Ovary (tissue), 3 donors: Measurements from ENCODE around the gene KCNMA1.

Experiments used
- EP300 ChIP-seq: sonication (generic); formaldehyde crosslinking; IDR thresholded peaks from one replicate; pipeline ENCODE4 v1.6.1; 2017; ENCODE audit warnings: antibody characterized with exemption
- POLR2A ChIP-seq: fragments of 450-650 bp; IDR thresholded peaks from one replicate; pipeline ENCODE4 v1.6.1; 2017; ENCODE audit warnings: antibody characterized with exemption, mild to moderate bottlenecking, moderate library complexity
- TF ChIP-seq, protein P1 (sequence below), 3 donors: fragments of 450-650 bp in 2 of 3; fragments of 200-600 bp in 1 of 3; IDR thresholded peaks; one replicate each; pipeline versions ENCODE4 v1.5.1 to v1.8.0; 2016 to 2022; ENCODE audit warnings: antibody characterized with exemption in 3 of 3, mild to moderate bottlenecking in 1 of 3
- donor health status: DM: no; HTN: no; CAD: no.

DNA sequence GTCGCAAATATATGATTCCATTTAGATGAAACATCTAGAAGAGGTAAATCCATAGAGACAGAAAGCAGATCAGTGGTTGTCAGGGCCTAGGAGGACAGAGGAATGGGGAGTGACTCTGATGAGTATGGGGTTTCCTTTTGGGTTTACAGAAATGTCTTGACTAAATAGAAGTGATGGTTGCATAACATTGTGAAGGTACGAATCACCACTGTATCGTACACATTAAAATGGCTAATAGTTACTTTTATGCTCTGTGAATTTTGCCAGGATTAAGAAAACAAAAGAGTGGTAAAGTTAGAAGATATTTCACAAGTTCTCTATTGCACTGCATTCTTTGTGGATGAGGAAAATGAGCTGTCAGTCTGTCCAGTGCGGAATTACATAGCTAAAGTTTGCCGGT is 407.4 kb downstream of the KCNMA1 start:
- TF ChIP-seq, protein P1, sequence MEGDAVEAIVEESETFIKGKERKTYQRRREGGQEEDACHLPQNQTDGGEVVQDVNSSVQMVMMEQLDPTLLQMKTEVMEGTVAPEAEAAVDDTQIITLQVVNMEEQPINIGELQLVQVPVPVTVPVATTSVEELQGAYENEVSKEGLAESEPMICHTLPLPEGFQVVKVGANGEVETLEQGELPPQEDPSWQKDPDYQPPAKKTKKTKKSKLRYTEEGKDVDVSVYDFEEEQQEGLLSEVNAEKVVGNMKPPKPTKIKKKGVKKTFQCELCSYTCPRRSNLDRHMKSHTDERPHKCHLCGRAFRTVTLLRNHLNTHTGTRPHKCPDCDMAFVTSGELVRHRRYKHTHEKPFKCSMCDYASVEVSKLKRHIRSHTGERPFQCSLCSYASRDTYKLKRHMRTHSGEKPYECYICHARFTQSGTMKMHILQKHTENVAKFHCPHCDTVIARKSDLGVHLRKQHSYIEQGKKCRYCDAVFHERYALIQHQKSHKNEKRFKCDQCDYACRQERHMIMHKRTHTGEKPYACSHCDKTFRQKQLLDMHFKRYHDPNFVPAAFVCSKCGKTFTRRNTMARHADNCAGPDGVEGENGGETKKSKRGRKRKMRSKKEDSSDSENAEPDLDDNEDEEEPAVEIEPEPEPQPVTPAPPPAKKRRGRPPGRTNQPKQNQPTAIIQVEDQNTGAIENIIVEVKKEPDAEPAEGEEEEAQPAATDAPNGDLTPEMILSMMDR (IDR thresholded peaks at IDR 0.05), result no peak
- TF ChIP-seq POLR2A, result no peak
- no peak for TF ChIP-seq EP300
